Right atrium auricular region (tissue), 2 donors: ENCODE results near the gene PRX. TPM values are rescaled to one million over a fixed set of nuclear protein-coding genes. Genes with fewer than 3 reads are reported as not detected.

Experiments
- DNase-seq: peaks from one replicate; pipeline ENCODE4 v3.0.0-alpha.2; 2019; ENCODE audit warnings: low spot score
- H3K27ac ChIP-seq, 2 donors: fragments of 200-600 bp; sonication (generic); 1 replicate in 1 of 2; 2 replicates in 1 of 2; pipeline ENCODE4 v1.5.1; 2016 to 2019
- H3K27me3 ChIP-seq, 2 donors: fragments of 200-600 bp; sonication (generic); one replicate each; pipeline versions ENCODE4 v1.5.1 to v1.6.0; 2017 to 2019
- H3K36me3 ChIP-seq: fragments of 200-600 bp; sonication (generic); one replicate; pipeline ENCODE4 v1.5.1; 2016
- H3K4me1 ChIP-seq, 2 donors: fragments of 200-600 bp; sonication (generic); one replicate each; pipeline versions ENCODE4 v1.5.1 to v1.6.0; 2017 to 2019
- H3K4me3 ChIP-seq, 2 donors: fragments of 200-600 bp; sonication (generic); 1 replicate in 1 of 2; 2 replicates in 1 of 2; pipeline ENCODE4 v1.5.1; 2017 to 2019; ENCODE audit warnings: mild to moderate bottlenecking in 1 of 2, moderate library complexity in 1 of 2
- H3K9me3 ChIP-seq, 2 donors: fragments of 200-600 bp; sonication (generic); one replicate each; pipeline ENCODE4 v1.5.1; 2019
- microRNA-seq, 2 donors: library from miRNA; unstranded; fragments of <30 nt; microRNA quantifications; one replicate each; pipeline ENCODE4, GENCODE V29; 2016 to 2017; ENCODE audit warnings: borderline number of aligned reads in 2 of 2, borderline replicate concordance in 1 of 2
- total RNA-seq, 2 donors: library from RNA; depleted of rRNA; stranded (reverse); fragments of >200 nt; gene quantifications; one replicate each; pipeline ENCODE4 v1.1.0, GENCODE V29; 2016
- TF ChIP-seq, protein P1 (sequence below), 2 donors: fragments of 200-600 bp; sonication (generic); IDR thresholded peaks; one replicate each; pipeline ENCODE4 v1.5.1; 2019; ENCODE audit warnings: antibody characterized with exemption in 2 of 2

Gene PRX
- total RNA-seq, 2 donors from 2014 or later = 4.8 to 5.1 TPM

DNA sequence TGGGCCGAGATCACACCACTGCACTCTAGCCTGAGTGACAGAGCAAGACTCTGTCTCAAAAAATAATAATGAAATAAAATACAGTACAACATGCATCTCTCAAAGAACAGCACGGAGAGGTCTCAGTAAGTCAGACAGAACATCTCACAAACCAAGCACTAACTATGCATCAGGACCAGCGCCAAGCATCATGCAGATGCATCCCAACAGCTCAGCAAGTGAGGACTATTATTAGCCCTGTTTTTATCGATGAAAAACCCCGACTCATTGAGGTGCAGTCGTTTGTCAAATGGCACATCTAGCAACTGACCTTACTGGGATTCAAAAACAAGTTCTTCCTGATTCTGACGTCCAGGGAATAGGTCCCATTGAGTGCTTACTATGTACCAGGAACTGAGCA, 68.8 kb downstream of the PRX start:
- no peak overlapping the region for H3K4me3 ChIP-seq
- TF ChIP-seq, protein P1, sequence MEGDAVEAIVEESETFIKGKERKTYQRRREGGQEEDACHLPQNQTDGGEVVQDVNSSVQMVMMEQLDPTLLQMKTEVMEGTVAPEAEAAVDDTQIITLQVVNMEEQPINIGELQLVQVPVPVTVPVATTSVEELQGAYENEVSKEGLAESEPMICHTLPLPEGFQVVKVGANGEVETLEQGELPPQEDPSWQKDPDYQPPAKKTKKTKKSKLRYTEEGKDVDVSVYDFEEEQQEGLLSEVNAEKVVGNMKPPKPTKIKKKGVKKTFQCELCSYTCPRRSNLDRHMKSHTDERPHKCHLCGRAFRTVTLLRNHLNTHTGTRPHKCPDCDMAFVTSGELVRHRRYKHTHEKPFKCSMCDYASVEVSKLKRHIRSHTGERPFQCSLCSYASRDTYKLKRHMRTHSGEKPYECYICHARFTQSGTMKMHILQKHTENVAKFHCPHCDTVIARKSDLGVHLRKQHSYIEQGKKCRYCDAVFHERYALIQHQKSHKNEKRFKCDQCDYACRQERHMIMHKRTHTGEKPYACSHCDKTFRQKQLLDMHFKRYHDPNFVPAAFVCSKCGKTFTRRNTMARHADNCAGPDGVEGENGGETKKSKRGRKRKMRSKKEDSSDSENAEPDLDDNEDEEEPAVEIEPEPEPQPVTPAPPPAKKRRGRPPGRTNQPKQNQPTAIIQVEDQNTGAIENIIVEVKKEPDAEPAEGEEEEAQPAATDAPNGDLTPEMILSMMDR (IDR thresholded peaks at IDR 0.05) = no peak
- H3K27me3 ChIP-seq = no peaks in the 10 kb centered on the region
- H3K36me3 ChIP-seq = peaks cover 3% of the 10 kb centered on the region
- peaks cover 0 to 33% of the 10 kb centered on the region in 2 donors for H3K4me1 ChIP-seq
- DNase-seq = no peak
- peak overlapping the region; percentile 84 to 92 for H3K27ac ChIP-seq
- no peaks in the 10 kb centered on the region for H3K9me3 ChIP-seq

Small RNA genes lying within 50 kb of the gene (microRNA-seq; reads per million reads assigned to microRNA genes)
- 0 to 0.71 reads per million in 2 donors for gene MIR6796

Other genes with a start within 250 kb of the PRX start
- gene MAP3K10, start 222.0 kb downstream of the PRX start, total RNA-seq = 10 to 100 TPM; 12.3 to 13.6 TPM
- not detected for gene TTC9B, start 195.0 kb downstream of the PRX start, total RNA-seq
- gene CCNP, start 186.7 kb downstream of the PRX start, total RNA-seq = not detected
- gene AKT2, start 128.0 kb downstream of the PRX start, total RNA-seq = 10 to 100 TPM; 63.3 to 76.7 TPM
- 10 to 100 TPM; 58.2 to 88.2 TPM for gene C19orf47, start 65.0 kb downstream of the PRX start, total RNA-seq
- 100 to 1,000 TPM; 273 to 315 TPM for gene PLD3, start 64.7 kb downstream of the PRX start, total RNA-seq
- 1 to 10 TPM in 1 of 2 donors, not detected in 1; 1.0 TPM for gene HIPK4, start 23.2 kb downstream of the PRX start, total RNA-seq
- gene SERTAD1, start 12.6 kb upstream of the PRX start, total RNA-seq = 10 to 100 TPM; 12.7 to 27.2 TPM
- gene SERTAD3, start 31.0 kb upstream of the PRX start, total RNA-seq = 10 to 100 TPM; 19.2 to 25.4 TPM
- gene BLVRB, start 52.4 kb upstream of the PRX start, total RNA-seq = 100 to 1,000 TPM; 123 to 199 TPM
- 1 to 10 TPM; 5.2 to 5.5 TPM for gene SPTBN4, start 53.6 kb upstream of the PRX start, total RNA-seq
- 10 to 100 TPM; 15.8 to 35.6 TPM for gene SHKBP1, start 163.5 kb upstream of the PRX start, total RNA-seq
- gene LTBP4, start 188.0 kb upstream of the PRX start, total RNA-seq = 100 to 1,000 TPM; 152 to 257 TPM